Posterior vena cava (tissue), 2 donors: ENCODE data around the gene TMEM117. TPM values are rescaled to one million over a fixed set of nuclear protein-coding genes. Genes with fewer than 3 reads are reported as not detected.
"Not testable (repeated sequence)": the region's sequence is repeated elsewhere in the genome, so short reads cannot be mapped to it uniquely, and the experiment has no call there.

Experiments
- DNase-seq: peaks from one replicate; pipeline ENCODE4 v3.0.0-alpha.2; 2020; ENCODE audit warnings: low spot score
- intact Hi-C, 2 donors: fragments of 100-400 bp; cut with DNase I; formaldehyde crosslinking; loops; one replicate each; pipeline versions ENCODE4 v1.14.1 to v1.14.2; 2022 to 2023
- total RNA-seq, 2 donors: library from RNA; stranded (reverse); fragmentation: NEBNext Ultra II Directional; extraction: Animal tissue kit (Norgen Biotek cat#: 25700); gene quantifications; one replicate each; pipeline ENCODE4 v1.2.1, GENCODE V29; 2021
- donor health status: DM: yes; HTN: yes; CAD: no.
- donor health status: DM: yes; HTN: yes; CAD: no.

Gene TMEM117
- total RNA-seq, 2 donors from 2014 or later: 10.0 to 11.4 TPM

DNA sequence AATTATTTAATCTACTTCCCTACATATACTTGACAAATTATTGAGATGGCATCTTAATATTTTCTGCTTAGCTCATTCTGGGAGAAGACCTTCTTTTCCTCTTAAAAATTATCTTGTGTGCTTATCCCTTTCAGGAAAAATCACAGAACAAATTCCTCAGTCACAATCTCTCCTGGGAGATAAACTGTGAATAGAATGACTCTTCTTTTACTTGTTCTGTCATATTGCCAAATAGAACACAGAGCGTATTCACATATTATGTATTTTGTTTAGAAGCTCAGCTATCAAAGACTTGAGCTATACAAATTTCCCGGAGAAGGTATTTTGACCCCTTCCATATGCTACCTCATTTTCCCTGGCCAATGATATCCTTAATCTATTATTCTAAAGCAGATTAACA lies 146.7 kb downstream of the TMEM117 start:
- DNase-seq: no peak
- intact Hi-C loops: no loop called here

DNA sequence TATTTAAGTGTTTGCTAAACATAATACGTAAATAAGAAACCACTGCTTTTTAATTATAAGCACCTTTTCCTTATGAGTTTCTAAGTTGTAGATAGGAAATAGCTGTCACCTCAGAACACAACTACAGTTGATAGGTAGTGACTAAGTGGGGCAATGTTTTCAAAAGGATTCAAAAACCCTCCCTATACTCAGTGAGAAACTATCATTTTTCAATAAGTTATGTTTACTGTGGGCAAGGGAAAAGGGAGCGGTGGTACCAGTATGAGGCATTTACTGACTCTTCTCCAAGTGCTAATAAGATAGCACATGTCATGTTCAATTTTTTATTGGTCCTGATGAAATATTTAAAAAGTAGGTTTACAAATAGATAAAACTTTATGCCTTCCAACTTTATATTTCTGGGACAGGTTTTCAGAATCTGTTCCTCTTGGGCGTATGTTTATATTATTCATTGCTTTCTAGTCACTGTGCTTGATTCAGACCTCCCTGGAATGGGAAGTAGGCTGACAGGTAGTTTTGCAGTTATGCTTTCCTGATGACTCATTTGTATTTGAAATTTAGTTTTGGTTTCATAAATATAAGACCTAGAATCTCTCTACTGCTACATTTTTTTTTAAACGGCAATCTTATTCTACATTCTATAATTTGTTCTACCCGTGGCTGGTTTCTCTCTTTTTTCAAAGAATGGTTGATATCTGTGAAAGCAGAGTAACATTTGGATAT lies 153.1 kb downstream of the TMEM117 start:
- DNase-seq: no peak

DNA sequence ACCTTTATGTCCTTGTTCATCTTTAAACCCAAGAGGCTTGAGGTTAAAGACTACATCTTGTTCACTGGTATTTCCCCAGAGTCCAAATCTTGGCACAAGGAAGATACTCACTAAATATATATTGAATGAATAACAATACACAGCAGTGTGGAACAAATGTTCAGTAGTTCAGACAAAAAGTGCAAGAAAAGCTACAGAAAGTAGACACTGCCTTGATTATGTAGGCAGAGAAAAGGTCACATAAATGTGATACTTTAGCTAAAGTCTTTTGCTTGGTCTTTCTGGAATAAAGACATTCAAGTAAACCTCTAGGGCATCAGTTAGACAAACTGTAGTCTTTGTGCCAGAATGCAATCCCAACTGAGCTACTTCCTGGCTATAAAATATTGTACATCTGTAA lies 157.0 kb downstream of the TMEM117 start:
- no peak for DNase-seq
- intact Hi-C loops: no loop called here

More for the DNA sequence above, 153.1 kb downstream of the TMEM117 start:
- intact Hi-C loops: no loop called here

DNA sequence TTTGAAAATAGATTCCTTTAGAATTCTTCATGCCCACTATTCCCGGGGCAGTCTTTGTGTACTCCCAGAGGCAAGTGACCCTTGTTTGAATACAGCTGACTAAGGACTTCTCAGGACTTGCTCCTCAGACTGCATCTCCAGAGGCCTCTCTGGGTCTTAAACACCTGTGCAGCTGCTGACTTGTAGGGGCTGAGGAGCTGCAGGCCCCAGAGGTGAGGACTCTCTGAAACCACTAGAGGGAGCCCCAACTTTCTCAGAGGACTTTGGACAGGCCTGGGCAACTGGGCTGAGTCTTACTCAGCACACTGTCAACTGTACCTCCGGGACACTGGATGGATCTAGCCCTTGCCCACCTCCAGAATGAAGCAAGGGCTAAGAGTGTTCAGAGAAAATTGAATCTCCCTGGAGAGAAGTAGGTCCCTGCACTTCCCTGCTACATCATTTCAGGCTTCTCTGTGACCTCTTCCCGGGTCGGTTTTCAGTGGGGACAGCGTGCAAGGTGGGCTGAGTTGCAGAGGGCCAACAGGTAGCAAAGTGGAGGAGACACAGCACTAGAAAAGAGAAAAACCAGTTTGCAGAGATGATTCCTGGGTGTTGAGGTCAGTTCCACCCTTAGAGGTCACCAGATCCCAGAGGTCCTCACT lies 164.6 kb downstream of the TMEM117 start:
- DNase-seq: no peak
- intact Hi-C loops: loop anchor here in 1 of 2 donors (10.0 kb wide), 1 partner anchor 924 kb away; no protein-coding TSS in a partner anchor

DNA sequence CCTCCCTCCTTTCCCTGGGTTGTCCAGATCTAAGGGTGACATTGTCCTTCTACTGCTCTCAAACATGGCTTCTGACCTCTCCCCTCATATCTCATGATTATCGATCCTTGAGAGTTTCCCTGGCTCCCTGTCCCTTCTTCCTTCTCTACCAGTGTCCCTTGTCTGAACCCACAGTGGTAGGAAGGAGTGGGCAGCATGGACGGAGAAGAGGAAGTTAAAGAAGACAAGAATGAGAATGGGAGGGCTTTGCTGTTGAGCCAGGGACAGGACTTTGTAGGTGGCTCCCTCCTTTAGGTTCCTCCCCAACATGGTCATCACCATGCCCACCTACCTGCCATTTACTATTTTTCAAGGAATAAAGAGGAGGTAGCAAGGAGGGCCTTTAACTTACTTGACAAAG lies 166.7 kb downstream of the TMEM117 start:
- no peak for DNase-seq
- intact Hi-C loops: loop anchor here in 1 of 2 donors (10.0 kb wide), 1 partner anchor 922 kb away; no protein-coding TSS in a partner anchor

DNA sequence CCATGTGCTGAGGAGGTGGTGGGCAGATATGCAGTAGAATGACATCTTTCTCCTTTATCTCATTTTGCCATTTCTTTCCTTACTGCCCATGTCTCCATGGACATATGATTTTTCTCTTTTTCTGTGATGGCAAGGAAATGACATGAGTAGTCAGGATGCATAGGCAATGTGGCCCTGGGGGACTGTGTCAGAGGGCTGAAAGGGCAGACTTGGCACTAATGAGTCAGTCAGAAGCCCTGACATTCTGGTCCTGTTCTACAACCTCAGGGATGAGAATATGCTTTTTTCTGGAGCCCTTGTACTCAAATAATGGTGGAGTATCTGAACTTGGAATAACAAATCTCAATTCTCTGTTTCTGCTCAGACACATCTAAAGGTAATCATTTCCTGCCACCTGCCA lies 167.8 kb downstream of the TMEM117 start:
- intact Hi-C loops: loop anchor here in 1 of 2 donors (10.0 kb wide), 1 partner anchor 921 kb away; no protein-coding TSS in a partner anchor

DNA sequence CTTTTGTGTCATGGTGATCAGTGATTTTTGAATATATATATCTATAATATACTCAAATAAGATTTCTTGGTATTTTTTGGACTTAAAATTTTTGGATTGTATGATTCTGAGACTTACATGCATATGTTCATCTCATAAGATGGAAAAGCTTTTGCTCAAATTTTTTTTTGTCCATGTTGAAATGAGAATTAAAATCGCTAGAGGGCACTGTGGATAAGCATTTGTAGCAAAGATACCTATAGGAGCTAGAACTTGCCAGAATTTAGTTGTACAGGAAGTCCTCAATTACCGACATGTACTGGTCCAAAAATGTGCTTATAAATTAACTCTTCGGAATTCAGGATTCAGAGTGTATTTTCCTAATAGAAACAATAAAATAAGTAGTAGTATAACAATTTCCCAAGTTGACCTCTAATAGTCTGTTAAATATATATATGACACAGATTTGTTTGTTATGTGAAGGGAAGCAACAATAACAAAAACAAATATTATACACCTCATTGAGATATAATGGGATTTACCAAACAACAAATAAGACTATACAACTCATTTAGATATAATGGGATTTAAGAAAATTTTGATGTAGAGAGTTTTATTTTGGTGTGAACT lies 179.6 kb downstream of the TMEM117 start:
- intact Hi-C loops: no loop called here
- DNase-seq: no peak

More for the DNA sequence above, 167.8 kb downstream of the TMEM117 start:
- no peak for DNase-seq

DNA sequence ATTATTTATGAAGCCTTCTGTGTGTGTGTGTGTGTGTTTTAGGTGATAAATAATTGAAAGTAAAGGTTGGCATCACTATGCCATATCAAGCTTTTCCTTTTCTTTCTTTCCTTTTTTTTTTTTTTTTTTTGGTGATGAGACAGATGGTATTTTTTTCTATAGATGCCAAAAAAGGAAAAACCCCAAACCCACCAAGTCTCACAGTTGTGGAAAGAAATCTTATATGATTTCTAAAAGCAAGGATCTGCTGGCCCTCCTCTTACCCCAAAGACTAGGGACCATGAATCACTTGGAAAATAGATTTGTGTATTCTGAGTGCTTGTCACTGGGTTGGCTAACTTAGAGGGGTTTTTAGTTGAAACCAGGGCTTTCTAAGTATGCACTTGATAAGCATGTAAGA lies 181.3 kb downstream of the TMEM117 start:
- intact Hi-C loops: no loop called here
- DNase-seq: no peak

DNA sequence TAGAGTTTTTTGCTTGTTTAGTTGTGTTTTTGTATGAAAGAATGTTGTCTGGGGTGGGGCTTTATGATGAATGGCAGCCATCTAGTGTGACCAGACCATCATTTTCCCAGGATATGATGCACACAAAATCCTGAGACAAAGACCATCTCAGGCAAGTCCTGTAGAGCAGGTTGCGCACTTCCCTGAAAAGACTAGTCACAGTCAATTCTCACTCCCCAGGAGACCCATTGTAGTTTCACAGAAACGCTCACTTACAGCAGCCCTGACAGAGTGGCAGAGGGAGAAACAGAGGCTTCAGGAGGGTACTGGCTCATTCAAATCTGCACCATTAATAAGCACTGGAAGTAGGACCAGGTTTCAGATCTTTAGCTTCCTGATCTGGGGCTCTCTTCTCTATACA lies 183.2 kb downstream of the TMEM117 start:
- intact Hi-C loops: no loop called here
- DNase-seq: no peak

DNA sequence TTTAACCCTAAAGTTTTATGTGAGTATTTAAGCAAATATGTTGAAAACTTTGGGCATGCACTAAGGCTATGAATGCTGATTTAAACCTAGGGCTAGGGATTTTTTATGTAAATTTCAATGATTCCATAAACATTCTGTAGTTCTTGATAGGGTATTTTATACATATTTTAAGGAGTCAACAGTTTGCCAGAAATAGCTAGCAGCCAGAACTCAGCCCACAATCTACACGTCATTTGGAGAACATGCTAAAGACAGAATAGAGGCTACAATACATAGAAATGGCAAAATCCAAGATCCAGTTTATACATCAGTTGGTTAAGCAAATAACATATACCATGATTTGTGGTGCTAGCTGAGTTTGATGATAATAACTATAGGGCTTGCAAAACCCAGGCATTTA lies 184.7 kb downstream of the TMEM117 start:
- intact Hi-C loops: no loop called here
- no peak for DNase-seq

DNA sequence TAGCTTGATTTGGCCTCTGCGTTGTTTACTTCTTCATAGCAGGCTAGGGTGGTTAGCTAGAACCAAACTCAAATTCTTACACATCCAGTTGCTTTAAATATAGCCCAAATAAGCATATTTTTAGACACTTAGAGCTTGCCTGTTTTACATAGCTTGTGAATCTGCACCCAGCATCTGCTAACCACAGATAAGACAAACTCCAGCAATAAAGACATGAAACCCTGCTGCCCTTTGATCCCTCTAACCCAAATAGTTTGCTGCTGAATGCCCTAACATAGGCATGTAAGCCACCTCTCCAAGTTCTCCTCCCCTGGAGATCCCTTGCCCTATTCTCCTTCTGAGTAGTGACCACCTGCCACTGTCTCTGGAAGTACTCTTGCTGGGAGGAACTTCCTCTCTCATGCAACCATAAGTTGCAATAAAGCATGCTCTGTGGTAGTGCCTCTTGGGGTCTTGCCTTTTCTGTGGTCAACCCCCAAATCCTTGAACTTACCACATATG lies 185.6 kb downstream of the TMEM117 start:
- intact Hi-C loops: no loop called here
- DNase-seq: no peak

DNA sequence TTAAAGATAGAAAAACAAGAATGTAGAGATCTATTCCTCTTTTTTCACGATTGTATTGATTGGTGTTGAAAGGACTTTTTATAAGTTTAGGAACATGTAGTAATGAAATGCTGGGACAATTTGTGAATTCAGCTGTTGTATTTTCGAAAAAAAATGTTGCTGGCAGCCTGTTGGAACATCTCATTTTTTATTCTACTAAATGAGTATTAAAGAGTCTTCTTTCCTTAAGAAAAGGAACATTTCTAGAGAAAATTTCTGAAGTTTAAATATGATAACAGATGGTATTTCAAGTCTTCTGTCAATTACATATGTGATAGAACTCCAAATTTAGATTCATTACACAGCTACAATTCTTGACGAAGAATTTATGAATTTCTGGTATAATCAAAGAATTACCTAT lies 189.6 kb downstream of the TMEM117 start:
- intact Hi-C loops: no loop called here
- no peak for DNase-seq

DNA sequence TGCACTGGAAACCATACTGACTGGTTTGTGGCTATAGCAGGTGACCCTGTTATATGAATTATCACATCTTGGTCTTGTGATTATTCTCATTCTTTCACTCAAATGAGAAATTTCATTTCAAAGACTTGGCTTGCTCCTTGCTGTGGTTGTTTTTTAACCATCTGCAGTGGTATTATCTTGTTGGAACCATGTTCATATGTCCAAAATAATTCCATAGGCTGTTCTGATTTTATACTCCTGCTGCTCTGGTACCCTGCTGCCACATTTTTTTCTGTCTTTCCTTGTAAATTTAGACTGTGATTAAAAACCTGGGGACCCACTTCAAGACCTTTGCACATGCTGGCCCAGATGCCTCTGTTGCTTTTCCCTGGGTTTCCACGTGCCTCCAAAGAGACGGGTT lies 190.2 kb downstream of the TMEM117 start:
- no peak for DNase-seq
- intact Hi-C loops: no loop called here

DNA sequence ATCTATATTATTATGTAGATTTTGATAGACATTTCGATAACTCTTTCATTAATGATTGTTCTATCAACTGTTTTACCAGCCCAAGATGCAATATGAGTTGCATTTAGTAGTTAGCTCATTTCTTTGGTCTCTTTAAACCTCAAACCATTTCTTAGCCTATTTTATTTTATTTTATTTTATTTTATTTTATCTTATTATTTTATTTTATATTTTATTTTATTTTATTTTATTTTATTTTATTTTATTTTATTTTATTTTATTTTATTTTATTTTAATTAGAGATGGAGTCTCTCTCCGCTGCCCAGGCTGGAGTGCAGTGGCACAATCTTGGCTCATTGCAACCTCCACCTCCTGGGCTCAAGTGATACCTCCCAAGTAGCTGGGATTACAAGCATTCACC lies 191.0 kb downstream of the TMEM117 start:
- DNase-seq, intact Hi-C loops: not testable (repeated sequence)

DNA sequence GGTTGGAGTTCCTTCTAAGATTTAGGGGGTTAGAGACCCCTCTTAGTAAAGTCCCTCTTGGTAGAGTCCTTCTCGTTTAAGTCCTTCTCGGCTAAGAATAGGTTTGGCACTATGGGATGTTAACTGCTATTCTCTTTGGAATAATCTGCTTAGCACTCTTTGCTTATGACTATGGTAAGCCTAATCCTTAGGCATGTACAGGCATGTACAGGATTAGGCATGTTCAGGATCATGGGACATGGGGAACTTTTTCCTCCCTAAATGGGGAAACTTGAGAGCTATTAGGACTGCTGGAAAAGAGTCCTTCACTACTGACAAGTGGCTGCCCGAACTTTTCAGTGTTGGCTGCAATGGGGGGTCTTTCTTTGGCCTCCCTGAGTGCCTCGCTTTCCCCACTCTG lies 193.3 kb downstream of the TMEM117 start:
- DNase-seq: no peak
- intact Hi-C loops: no loop called here

DNA sequence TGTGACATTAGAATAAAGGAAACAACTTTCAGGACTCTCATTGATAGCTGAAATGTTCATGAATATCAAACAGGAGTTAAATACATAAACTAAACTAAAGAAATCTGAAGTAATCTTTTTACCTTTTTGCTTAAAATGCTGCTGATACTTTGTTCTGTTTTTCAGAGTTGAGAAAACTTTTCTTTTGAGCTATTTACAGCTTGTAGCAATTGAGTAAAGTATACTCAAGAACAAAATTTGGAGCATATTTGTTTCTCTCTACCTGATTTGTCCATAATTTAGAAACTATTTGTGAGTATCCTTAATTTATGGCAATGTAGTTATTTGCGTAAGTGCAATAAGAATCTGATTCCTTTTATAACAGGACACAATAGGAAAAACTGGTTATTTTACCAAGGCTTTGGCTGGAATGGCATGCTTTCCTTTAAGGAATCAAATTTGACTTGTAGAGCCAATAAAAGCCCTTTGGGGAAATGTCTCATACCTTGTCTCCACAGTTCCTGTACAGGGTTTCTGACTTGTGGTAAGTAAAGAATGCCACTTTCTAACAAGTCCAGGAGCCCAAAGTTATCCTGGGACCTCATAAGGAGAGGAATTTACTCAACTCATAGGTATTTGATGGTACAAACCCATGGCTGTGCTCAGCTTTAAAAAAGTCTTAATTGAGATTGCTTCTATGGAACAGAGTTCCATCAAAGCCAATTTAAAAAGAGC lies 195.7 kb downstream of the TMEM117 start:
- DNase-seq: no peak
- intact Hi-C loops: no loop called here

DNA sequence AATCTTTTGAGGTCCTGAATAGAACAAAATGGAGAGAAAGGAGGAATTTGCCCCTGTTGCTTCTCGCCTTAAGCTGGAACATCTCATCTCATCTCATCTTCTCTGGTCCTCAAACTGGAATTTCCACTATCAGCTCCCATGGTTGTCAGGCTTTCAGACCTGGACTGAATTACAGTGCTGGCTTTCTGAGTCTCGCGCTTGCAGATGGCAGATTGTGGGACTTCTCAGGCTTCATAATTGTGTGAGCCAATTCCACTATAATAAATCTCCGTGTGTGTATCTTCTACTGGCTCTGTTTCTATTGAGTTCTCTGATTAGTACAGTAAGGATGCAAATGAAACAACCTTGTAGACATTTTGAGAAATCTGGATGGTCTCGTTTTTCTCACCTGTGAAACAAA lies 199.0 kb downstream of the TMEM117 start:
- intact Hi-C loops: no loop called here
- no peak for DNase-seq

DNA sequence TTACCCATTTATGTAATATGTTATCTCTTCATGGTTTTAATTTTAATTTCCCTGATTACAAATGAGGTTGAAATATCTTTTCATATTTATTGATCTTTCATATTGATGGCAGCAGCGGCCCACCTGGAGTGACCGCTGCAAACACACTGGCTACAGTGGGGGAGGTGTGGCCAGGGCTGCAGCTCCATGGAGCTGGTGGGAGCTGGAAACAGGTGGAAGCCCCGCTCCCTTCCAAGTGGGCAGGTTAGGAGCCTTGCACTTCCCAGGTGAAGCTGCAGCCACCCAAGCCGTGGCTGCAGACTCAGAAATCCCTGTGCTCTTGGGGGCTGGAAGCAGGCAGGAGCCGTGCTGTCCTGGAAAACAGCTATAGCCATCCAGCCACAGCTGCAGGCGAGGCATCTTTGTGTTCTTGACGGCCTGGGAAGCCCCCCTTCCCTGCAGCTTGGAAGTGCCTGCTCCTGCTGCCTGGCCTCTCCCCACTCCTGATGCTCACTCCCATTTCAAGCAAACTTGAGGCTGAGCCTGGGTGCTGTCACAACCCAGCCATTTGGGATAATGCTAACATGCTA lies 201.1 kb downstream of the TMEM117 start:
- intact Hi-C loops: no loop called here
- DNase-seq: no peak

DNA sequence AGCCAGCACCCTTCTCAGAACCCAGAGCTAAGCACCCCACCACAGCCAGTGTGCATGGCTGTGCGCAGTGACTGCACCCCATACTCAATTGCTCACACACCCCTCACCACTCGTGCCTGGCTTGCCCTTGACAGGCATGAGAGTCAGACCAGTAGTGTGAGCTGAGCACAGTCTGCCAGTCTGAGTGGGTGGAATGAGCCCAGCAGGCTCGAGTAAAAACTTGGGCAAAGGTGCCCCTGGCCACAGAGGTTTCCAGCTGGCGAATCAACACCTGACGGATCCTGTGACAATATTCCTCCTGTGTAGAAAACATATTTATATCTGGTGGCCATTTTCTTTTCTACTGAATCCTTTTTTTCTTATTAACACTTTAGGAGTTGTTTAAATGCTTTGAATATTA lies 202.5 kb downstream of the TMEM117 start:
- intact Hi-C loops: no loop called here
- DNase-seq: no peak
